ENCODE results near the gene RHPN2. TPM values are rescaled to one million over a fixed set of nuclear protein-coding genes. Genes with fewer than 3 reads are reported as not detected.

RHPN2 gene
- total RNA-seq, 1 experiment from 2014 or later = 21.3 TPM

- peak in 1 of 2 experiments; percentile 40 for DNase-seq
- Histone ChIP-seq H3K36me3 (ENCODE audit: low read depth) (no peaks in the 10 kb centered on the region), H3K27ac (no peak overlapping the region), H3F3A (ENCODE audit: insufficient read depth, low read depth) (peaks cover 43% of the 10 kb centered on the region), H3K79me2 (ENCODE audit: low read depth) (no peaks in the 10 kb centered on the region), H3K9me3 (ENCODE audit: insufficient read depth, low read depth) (no peaks in the 10 kb centered on the region), H4K20me1 (ENCODE audit: insufficient read depth) (no peaks in the 10 kb centered on the region), H3K9me2 (ENCODE audit: insufficient read depth) (no peaks in the 10 kb centered on the region), H3K4me1 (replicated peaks; ENCODE audit: insufficient read depth) (peaks cover 42% of the 10 kb centered on the region), H2AFZ (no peak overlapping the region), H3K27me3 (ENCODE audit: insufficient read depth, low read depth) (no peaks in the 10 kb centered on the region), H3K4me3 (no peak overlapping the region), H3K4me2 (no peak overlapping the region)
- TF ChIP-seq EZH2 (IDR thresholded peaks at IDR 0.05; ENCODE audit: low read depth) = no peak
- TF ChIP-seq, protein P1, sequence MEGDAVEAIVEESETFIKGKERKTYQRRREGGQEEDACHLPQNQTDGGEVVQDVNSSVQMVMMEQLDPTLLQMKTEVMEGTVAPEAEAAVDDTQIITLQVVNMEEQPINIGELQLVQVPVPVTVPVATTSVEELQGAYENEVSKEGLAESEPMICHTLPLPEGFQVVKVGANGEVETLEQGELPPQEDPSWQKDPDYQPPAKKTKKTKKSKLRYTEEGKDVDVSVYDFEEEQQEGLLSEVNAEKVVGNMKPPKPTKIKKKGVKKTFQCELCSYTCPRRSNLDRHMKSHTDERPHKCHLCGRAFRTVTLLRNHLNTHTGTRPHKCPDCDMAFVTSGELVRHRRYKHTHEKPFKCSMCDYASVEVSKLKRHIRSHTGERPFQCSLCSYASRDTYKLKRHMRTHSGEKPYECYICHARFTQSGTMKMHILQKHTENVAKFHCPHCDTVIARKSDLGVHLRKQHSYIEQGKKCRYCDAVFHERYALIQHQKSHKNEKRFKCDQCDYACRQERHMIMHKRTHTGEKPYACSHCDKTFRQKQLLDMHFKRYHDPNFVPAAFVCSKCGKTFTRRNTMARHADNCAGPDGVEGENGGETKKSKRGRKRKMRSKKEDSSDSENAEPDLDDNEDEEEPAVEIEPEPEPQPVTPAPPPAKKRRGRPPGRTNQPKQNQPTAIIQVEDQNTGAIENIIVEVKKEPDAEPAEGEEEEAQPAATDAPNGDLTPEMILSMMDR (conservative IDR thresholded peaks at IDR 0.05) = no peak
- no TSS peak for BruUV-seq (replicated peaks)
- CTCF ChIA-PET = no interaction called here
- POLR2A ChIA-PET (ENCODE audit: unreplicated experiment) = no interaction called here
- intact Hi-C loops (cut with micrococcal nuclease; ENCODE audit: unreplicated experiment) = no loop called here
Measured at GRCh38 chr19:33094436-33095067, 29.9 kb upstream of the RHPN2 start.

DNA sequence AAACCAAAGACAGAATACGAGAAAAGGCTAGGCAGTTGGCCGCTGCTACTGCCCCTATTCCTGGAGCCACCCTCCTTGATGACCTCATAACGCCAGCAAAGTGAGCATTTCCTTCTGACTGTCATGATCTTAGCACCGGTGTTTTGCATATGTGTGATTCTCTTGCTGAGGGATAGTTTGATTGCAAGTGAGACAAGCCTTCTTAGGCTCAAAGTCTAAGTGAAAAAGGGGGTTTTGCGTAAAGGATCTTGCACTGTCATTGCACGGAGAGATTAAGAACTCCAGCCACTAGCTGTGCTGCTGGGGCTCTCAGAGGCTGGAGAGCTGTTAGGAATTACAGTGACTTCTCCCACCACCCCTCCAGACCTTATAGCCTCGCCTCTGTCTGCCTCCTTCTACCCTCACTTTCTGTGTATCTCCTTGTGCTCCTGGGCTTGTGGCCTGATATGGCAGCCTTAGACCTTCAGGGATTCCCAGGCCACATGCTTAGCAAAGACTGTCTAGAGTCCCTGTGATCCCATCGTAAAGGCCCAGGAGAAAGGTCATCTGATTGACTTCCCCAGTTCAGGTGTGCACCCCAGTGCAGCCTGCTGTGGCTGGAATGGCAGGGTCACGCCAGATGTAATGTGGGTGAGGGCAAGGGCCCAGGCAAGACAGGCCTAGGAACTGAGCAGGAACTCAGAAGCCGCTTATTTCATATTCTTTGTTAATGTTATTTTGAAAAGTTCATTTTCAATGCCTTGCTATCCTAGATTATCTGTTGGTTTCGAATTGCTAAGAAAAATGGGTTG, 28.9 kb upstream of the RHPN2 start:
- H3K9me3 ChIP-seq (ENCODE audit: insufficient read depth, low read depth) = no peaks in the 10 kb centered on the region
- no peaks in the 10 kb centered on the region for H3K36me3 ChIP-seq (ENCODE audit: low read depth)
- no peaks in the 10 kb centered on the region for H3K9me2 ChIP-seq (ENCODE audit: insufficient read depth)
- intact Hi-C loops (cut with micrococcal nuclease; ENCODE audit: unreplicated experiment) = no loop called here
- BruUV-seq (replicated peaks) = no TSS peak
- no peak overlapping the region for H3K4me2 ChIP-seq
- CTCF ChIA-PET = no interaction called here
- H3K4me3 ChIP-seq = no peak overlapping the region
- no peak overlapping the region for H3K27ac ChIP-seq
- H4K20me1 ChIP-seq (ENCODE audit: insufficient read depth) = no peaks in the 10 kb centered on the region
- POLR2A ChIA-PET (ENCODE audit: unreplicated experiment) = no interaction called here
- H3K4me1 ChIP-seq (replicated peaks; ENCODE audit: insufficient read depth) = peaks cover 33% of the 10 kb centered on the region
- DNase-seq = no peak
- H3K79me2 ChIP-seq (ENCODE audit: low read depth) = no peaks in the 10 kb centered on the region
- no peaks in the 10 kb centered on the region for H3K27me3 ChIP-seq (ENCODE audit: insufficient read depth, low read depth)
- H3F3A ChIP-seq (ENCODE audit: insufficient read depth, low read depth) = peaks cover 38% of the 10 kb centered on the region
- TF ChIP-seq EZH2 (IDR thresholded peaks at IDR 0.05; ENCODE audit: low read depth) = no peak
- TF ChIP-seq, protein P1 (conservative IDR thresholded peaks at IDR 0.05) = no peak
- no peak overlapping the region for H2AFZ ChIP-seq

DNA sequence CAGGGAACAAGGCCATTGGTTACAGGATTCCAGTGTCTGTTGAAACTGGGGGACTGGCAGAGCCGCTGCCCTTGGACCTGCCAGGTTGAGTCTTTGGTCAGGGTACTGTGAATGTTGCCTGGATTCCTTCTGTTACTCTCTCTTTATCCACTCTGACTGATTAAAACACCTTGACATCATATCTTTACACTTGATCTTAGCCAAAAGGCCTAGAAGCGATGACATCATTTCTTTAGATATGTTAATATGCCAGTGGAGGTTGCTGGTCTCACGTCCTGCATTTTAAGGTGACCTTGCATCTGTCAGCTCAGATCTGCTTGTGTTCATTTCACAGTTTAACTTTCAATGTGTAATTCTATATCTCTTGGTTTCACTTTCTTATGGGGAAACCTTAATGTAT, 25.5 kb upstream of the RHPN2 start:
- no peak for TF ChIP-seq EZH2 (IDR thresholded peaks at IDR 0.05; ENCODE audit: low read depth)
- TF ChIP-seq, protein P1 (conservative IDR thresholded peaks at IDR 0.05) = no peak
- CTCF ChIA-PET = no interaction called here
- POLR2A ChIA-PET (ENCODE audit: unreplicated experiment) = no interaction called here
- Histone ChIP-seq H3K27ac (no peak overlapping the region), H3K4me1 (replicated peaks; ENCODE audit: insufficient read depth) (no peaks in the 10 kb centered on the region), H3K79me2 (ENCODE audit: low read depth) (no peaks in the 10 kb centered on the region), H3K4me3 (no peak overlapping the region), H3K9me2 (ENCODE audit: insufficient read depth) (no peaks in the 10 kb centered on the region), H3K36me3 (ENCODE audit: low read depth) (no peaks in the 10 kb centered on the region; the same call in 1 of the 2 replicates), H4K20me1 (ENCODE audit: insufficient read depth) (no peaks in the 10 kb centered on the region), H3K9me3 (ENCODE audit: insufficient read depth, low read depth) (no peaks in the 10 kb centered on the region), H3K27me3 (ENCODE audit: insufficient read depth, low read depth) (no peaks in the 10 kb centered on the region), H3F3A (ENCODE audit: insufficient read depth, low read depth) (peaks cover 5% of the 10 kb centered on the region; the same call in 1 of the 2 replicates), H3K4me2 (no peak overlapping the region), H2AFZ (no peak overlapping the region)
- intact Hi-C loops (cut with micrococcal nuclease; ENCODE audit: unreplicated experiment) = no loop called here
- BruUV-seq (replicated peaks) = no TSS peak
- DNase-seq = no peak
